ENCODE data around the gene ENOX1. TPM values are rescaled to one million over a fixed set of nuclear protein-coding genes. Genes with fewer than 3 reads are reported as not detected.
A peak's percentile ranks its signal among the peaks of the same experiment; 100 is the strongest.

Gene ENOX1
- polyA plus RNA-seq, 4 donors, result 8.4 to 29.7 (median 12.3) TPM

DNA sequence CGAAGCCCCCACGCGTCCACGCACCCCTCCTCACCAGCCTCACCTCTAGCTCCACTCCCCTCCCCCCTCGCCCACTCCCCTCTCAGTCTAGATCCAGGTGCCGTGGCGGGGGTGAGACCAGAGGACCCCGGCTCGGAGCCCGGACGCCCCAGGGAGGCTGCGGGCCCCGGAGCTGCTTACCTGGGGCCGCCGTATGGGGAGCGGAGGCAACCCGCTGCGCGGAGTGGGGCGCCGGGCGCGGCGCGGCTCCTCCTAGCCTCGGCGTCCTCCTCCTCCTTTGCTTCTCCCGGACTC lies 353 bp downstream of the ENOX1 start:
- no peak for DNase-seq (ENCODE audit: low read depth in 4 of 4, low spot score in 3 of 4)

DNA sequence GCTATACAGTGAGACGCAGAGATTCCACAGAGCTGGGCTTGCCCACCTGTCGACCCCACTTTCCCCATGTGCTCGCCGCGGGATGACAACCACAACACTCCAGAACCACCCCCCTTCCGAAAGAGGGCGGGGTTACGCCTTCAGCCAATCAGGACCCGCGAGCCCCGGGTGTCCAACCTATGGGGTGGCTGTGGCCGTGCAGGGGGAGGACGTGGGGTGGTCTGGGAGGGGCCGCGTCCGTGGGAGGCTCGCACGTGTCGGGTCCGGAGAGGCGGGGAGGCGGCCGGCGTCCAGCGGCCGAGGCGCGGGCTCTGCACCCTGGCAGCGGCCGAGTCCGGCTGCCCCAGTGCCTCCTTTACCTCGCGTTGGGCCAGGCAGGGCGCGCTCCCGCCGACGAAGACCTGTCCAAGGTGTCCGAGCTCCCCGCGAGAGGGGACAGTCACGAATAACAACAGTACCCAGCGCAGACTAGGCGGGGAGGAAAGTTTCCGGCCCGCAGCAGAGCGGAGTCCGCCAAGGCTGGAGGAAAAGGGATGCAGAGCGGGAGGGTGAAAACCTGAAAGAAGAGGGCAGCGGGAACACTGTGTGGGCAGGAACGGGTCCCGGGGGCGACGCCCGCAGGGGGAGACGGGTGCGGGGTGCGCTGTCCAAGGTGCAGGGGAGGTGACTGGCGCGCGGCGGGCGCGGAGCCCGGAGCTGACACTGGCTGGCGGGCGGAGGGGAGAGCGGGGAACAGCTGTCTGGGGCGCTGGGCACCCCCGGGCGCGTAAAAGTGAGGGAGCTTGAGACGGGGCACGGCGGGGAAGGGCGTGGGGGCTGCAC lies 911 bp downstream of the ENOX1 start:
- DNase-seq (ENCODE audit: low read depth in 4 of 4, low spot score in 3 of 4), result peak in 2 of 4 donors; percentile 45 to 60

DNA sequence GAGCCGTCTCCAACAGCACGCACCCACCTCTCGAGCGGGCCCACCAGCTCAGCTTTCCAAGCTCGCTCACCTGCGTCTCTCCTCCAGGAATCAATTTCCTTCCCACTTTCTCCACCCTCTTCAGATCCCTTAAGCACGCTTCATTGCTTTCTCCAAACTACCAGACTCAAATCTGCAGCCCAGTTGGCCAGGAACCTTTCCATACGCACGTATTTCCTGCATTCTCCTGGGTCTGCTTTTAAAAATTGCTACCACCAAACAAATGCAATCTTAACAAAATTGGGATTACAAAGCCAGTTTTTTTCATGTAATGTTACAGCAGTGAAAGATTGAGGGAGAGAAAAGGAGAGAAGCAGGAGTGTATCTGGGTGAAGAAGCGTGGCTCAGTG lies 1.5 kb downstream of the ENOX1 start:
- no peak for DNase-seq (ENCODE audit: low read depth in 4 of 4, low spot score in 3 of 4)

DNA sequence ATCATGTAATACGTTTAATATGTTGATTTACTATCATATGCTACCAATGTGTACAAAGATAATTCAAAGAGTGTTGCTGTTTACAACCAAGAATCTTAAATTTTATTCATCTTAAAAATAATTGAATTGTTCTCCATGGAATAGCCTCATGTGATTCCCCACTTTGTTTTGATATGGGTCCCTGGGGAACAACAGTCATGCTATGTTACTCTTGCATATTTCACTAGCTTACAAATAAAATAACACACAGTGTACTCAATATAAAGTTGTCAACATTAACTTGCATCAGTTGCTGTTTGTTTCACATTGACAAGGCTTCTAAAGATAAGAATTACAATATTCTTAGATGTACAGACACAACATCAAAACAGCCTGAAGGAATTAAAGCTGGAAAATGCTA lies 2.3 kb downstream of the ENOX1 start:
- DNase-seq (ENCODE audit: low read depth in 4 of 4, low spot score in 3 of 4), result no peak

DNA sequence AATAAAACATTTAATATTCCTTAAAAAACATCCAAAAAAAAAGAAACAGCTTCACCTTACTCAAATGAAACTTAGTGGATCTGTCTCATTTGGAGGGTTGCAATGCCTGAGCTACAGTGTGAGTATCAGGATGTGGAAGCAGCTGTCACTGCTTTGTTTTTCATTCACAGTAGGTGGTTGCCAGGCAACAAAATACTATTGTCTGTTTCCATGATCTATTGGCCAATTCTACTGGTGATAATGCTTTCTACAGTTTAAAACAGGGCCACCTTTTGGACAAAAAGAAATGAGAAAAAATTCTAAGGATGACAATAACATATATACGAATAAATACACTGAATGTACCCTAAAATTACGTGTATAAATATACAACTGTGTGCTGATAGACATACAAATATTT lies 3.0 kb downstream of the ENOX1 start:
- no peak for DNase-seq (ENCODE audit: low read depth in 4 of 4, low spot score in 3 of 4)

DNA sequence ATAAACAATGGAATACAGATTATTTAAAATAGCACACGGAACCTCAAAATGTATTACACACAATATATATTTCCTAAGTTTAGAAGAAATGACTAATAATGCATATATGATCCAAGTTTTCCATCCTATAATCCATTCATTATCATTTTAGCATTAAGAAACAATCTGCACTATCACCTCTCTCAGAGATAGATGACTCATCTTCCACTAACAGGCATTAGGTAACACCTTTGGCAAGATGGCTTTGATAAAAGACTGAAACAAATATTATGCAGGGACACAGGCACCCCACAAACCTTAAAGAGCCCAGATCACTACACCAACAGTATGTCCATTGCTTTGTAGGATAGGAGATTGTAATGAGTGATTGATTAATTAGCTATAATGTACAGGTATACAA lies 4.1 kb downstream of the ENOX1 start:
- DNase-seq (ENCODE audit: low read depth in 4 of 4, low spot score in 3 of 4), result no peak

DNA sequence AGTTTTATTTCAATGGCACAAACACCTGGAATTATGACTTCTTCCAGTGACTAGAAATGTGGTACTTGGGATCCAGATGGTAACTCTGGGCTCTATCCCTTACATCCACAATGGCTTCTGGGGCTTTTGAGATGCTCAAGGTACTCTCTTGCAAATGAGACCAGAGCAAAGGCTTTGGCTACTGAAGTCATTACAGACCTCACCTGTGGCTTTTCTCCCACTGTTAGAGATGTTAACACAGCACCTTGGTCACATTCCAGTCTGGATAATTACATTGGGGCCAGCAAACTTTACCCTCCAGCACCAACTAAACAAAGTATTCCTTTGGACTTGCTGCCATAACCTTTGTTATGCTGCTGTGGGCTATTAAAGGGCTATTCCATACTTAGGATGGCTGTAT lies 6.1 kb downstream of the ENOX1 start:
- no peak for DNase-seq (ENCODE audit: low read depth in 4 of 4, low spot score in 3 of 4)

DNA sequence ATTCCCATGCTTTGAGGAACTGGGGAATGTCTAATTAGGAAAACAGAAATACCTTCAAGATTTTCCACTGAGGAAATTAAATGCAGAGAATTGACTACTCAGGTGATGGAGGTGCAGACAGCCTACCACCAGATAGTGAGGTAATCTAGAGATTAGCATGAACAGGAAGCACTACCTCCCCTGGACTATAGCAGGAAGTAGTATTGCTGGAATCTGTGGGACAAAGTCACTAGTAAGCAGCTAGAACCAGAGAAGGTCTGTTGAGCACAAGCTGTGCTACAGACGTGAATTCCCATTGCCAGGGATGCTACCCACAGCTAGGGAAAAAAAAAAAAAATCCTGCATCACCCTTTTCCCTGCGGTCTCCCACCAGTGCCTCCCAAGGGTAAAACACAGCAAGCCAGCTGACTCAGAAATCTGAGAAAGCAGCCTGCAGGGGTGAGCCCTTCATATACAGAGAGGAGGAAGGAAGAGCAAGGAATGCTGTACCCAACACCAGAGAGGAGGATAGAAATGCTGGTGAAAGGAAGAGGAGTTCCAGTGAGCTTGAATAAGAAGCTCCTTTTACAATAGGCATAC lies 10.2 kb downstream of the ENOX1 start:
- no peak for DNase-seq (ENCODE audit: low read depth in 4 of 4, low spot score in 3 of 4)

DNA sequence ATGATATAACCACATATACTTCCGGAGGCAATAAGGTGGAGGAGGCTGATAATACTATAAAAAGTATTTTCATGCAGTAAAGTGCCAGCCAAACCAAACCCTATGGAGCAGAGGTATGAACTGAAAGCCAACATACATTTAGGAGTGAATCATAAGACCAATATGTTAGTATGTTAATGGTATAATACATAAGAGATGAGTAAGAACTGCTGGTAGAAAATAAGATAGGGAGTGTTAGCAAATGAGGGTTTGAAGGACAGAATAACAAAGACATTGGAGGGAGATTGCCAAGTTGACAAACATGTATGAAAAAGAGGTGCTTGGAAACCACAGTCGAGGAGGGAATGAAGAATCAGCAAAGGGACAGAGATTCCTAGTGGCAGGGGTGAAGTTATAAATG lies 10.8 kb downstream of the ENOX1 start:
- no peak for DNase-seq (ENCODE audit: low read depth in 4 of 4, low spot score in 3 of 4)

DNA sequence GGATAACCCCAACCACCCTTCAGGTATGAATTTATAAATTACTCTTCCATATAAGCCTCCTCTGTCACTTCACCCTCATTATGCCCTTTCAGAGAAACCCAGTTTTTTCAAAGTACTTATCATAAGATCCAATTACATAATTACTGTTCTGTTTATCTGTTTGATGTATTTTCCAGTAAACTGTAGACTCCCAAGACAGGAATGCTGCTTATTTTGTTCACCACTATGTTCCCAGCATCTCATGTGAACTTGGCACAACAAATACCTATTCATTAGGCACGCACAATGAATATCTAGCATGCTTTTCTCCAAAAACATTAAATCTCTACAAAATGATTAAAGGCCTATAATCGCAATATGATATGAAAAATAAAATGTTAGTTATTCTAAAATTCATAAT lies 13.2 kb downstream of the ENOX1 start:
- no peak for DNase-seq (ENCODE audit: low read depth in 4 of 4, low spot score in 3 of 4)

DNA sequence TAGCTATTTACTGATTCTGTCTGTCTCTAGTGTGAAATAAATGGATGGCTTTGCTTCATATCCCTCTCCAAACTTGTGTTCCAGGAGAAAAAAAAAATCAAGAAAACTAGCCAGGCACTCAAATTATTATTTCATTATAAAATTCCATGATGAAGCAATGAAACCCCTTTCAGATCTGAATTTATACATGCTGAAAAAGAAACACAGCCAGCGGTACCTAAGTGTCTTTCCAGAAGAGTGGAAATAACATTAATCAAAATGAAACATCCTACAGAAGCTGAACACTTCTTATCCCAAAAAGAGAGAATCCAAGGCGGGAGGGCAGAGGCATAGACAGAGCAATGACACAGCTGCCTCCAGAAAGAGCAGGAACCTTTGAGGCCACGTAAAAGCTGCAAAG lies 15.9 kb downstream of the ENOX1 start:
- DNase-seq (ENCODE audit: low read depth in 4 of 4, low spot score in 3 of 4), result no peak

DNA sequence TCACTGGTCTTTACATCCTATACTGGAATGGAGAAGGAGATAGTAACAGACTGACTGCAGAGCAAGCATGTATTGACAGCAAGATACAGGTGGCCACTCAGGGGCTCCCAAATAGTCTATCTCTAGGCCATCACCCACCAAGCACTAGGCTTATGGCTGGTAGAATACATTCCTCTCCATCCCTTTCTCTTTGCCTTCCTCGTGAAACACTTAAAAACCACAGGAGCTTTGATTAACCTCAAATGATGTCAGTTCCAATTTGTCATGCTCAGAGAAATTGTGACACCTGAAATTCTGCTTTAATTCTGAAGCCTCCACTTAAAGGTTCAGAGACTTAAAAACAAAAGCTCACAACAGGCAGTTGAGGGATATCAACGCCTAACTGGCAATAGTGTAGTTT lies 17.2 kb downstream of the ENOX1 start:
- no peak for DNase-seq (ENCODE audit: low read depth in 4 of 4, low spot score in 3 of 4)

DNA sequence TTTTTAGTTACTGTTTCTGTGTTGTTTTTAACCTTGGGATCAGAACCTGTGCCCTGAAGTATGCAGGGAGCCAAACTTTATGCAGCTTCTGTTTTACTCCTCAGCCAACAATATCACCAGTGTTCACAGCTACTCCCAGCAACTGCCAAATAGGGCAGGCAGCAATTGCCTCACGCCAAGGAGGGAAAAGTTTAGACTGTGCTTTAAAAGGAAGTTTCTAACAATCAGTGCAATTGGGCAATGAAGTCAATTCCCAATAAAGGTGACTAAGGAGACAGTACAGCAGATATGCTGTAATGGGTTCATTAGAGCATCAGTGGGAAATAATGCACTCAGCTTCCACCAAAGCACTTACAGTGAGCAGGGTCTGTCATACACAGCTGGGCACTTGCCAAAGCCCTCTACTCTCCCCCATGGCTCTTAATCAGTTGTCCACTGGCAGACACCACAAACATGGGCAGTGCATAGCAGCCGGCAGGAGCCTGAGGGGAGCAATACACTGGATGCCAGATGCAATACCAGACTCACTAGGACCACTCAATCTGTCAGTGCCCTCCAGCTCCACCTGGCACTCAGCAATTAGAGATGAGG lies 19.3 kb downstream of the ENOX1 start:
- no peak for DNase-seq (ENCODE audit: low read depth in 4 of 4, low spot score in 3 of 4)

DNA sequence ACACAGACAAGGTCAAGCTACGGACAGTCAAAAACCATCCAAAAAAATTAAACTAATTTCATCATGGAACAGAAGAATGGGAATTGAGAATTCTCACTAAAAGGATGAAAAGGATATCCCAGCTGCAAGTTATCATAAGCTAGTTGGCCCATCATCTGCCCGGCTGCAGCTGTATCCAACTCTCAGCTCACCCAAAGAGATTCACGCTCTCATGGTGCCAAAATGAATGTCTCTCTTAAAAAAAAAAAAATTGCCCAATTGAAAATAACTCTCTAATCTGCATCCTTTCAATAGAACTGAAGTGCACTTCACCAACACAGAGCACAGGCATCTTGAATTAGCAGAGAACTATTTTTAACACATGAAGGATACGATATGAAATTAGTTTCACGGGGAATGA lies 20.0 kb downstream of the ENOX1 start:
- no peak for DNase-seq (ENCODE audit: low read depth in 4 of 4, low spot score in 3 of 4)

DNA sequence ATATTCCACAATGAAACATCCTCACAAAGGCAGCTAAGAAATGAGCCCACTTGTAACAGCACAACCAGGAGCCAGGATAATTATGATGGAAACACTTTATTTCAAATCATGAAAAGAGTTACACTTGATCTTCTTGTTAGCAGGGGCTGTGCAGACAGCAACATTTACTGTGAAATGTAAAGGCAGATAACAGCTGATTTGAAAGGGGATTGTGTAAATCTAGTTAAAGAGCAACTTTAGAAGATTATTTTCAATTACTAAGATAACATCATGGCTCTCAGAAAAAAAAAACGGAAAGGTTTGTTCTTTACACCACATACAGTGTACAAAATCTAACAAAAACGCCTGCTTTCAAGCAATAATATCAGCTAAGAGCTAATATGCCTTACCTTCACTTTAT lies 22.4 kb downstream of the ENOX1 start:
- no peak for DNase-seq (ENCODE audit: low read depth in 4 of 4, low spot score in 3 of 4)

DNA sequence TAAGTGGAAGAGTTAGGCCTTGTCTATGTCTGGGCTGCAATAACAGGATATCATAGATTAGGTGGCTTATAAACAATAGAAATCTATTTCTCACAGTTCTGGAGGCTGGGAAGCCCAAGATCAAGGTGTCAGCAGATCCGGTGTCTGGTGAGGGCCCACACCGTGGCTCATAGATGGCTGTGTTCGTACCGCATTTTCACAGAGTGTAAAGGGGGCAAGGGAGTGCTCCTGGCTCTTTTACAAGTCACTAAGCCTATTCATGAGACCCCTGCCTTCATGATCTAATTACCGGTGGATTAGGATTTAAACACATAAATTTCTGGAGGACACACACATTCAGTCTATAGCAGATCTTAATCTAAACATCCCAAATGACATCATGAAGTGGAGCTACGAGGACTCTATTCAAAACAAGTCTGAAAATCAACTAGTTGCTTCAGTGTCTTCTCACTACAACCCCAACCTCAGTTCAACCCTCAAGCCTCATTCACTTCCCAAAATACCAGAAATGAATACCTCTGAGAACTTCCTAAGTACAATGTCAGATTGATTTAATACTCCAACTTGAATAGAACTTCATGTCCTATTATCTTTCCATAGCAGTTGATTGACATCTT lies 23.5 kb downstream of the ENOX1 start:
- DNase-seq (ENCODE audit: low read depth in 4 of 4, low spot score in 3 of 4), result no peak

DNA sequence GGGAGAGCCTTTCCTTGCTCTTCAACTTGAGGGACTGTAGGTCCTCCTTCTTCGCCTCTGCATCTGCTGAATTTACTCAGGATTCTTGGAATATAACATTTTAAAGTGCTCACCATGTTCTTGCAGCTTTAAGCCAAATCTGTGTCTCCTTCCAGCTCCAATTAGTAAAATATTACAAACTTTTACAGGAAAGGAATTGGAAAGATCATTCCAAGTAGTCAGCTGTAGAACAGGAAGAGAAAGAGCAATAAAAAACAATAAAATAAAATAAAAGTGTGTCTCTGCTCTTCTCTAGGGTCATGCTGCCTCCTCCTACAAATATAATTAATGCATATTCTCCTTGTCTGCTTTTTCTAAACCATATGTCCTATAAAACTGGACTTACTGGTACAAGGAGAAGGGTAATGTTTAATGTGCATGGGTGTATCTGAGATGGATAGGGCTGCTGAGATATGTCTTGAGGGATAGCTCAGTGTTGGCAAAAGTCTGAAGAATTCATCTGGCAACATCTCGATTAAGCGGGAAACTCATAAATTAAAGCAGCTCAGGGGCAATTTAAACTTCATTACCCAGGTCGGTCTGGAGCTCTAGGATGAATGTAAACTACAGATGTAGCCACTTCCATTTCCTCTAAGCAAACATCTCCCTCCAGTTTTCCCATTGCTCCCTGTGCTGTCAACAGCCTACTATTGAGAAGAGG lies 25.0 kb downstream of the ENOX1 start:
- DNase-seq (ENCODE audit: low read depth in 4 of 4, low spot score in 3 of 4), result no peak

DNA sequence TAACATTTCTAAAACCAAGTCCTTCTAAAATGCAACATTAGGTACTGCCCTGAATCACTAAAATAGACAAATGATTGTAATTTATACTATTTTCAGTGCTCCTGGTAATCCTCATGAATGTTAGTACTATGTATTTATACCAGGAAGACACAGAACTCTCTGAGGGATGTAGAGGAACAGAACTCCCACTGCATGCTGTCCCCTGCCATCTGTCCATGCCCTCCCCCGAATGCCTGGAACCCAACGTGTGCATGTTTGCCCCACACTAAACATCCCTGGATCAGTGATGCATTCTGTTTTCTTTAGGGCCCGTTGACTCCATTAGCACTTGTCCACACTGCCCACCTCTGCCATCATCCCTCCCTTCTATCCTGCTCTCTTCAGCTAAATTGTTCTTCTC lies 26.5 kb downstream of the ENOX1 start:
- DNase-seq (ENCODE audit: low read depth in 4 of 4, low spot score in 3 of 4), result no peak

DNA sequence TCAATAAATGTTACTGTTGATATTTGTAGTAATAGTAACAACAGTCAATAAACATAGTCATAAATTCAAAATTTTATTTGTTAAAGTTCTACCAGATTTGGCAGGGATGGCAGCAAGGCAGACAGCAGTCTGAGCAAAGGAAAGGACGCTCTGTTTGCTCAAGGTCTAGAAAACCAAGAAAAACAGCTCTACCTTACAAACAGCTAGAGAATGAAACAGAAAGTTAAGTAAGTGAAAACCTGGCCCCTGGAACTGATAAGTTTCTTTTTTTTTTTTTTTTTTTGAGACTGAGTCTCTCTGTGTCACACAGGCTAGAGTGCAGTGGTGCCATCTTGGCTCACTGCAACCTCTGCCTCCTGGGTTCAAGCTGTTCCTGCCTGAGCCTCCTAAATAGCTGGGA lies 27.9 kb downstream of the ENOX1 start:
- no peak for DNase-seq (ENCODE audit: low read depth in 4 of 4, low spot score in 3 of 4)

DNA sequence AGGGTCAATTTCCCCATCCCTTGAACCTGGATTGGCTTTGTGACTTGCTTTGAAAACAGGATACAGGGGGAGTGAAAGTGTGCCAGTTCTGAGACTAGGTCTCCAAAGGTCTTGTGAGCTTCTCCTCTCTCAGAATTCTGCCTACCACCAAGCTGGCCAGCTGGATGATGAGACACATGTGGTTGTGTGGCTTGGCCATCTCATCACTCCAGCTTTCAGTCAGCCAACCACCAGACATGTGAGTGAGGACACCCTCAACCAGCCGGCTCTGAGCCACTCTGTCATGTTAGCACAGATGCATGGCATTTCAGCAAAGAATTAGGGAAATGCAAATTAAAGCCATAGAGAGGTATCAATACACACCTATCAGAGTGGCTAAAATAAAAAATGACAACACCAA lies 29.5 kb downstream of the ENOX1 start:
- no peak for DNase-seq (ENCODE audit: low read depth in 4 of 4, low spot score in 3 of 4)

DNA sequence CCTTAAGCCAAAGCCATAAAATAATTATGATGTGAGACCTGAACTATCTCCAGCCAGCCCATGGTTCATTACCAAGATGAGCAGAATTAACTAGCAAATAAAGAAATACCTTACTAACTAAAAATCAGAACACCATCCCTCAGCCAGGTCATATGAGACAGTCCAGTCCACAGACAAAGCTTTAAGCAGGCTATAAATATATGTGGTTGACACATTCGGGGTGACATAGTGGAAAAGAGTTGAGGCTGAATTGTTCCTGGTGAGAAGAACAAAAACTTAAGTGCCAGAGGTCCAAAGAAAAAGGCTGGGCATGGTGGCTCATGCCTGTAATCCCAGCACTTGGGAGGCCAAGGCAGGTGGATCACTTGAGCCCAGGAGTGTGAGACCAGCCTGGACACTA lies 30.9 kb downstream of the ENOX1 start:
- no peak for DNase-seq (ENCODE audit: low read depth in 4 of 4, low spot score in 3 of 4)

All from left renal pelvis (tissue), 4 donors.